Measurements from ENCODE around the gene NID1.

- TF ChIP-seq KDM2B (CRISPR knock-in tag; IDR thresholded peaks at IDR 0.05) (no peak), CTCF (IDR thresholded peaks at IDR 0.05 in 2 of 3, conservative IDR thresholded peaks at IDR 0.05 in 1 of 3; ENCODE audit: insufficient read depth in 2 of 3, low read depth in 1 of 3, low read length in 3 of 3) (no peak), HIVEP1 (CRISPR knock-in tag; IDR thresholded peaks at IDR 0.05) (no peak), ETS2 (tag; IDR thresholded peaks at IDR 0.05; ENCODE audit: borderline replicate concordance, poor library complexity, severe bottlenecking) (no peak), POU5F1 (IDR thresholded peaks at IDR 0.05; ENCODE audit: borderline replicate concordance, low read depth, low read length, partially characterized antibody) (no peak), ZKSCAN8 (CRISPR knock-in tag; IDR thresholded peaks at IDR 0.05) (no peak), CHD1 (IDR thresholded peaks at IDR 0.05; ENCODE audit: low read length) (no peak), DPF2 (IDR thresholded peaks at IDR 0.05) (no peak), USF2 (CRISPR knock-in tag; IDR thresholded peaks at IDR 0.05) (no peak), SMAD2 (IDR thresholded peaks at IDR 0.05; ENCODE audit: low read depth, low read length) (no peak), ELF4 (CRISPR knock-in tag; IDR thresholded peaks at IDR 0.05) (no peak)
Measured at GRCh38 chr1:235998812-235999211, 66.1 kb downstream of the NID1 start.

Measured in K562 (cell line).